GOT3 (cell line): Measurements from ENCODE around the gene PCBP2.
"Not testable (repeated sequence)": the region's sequence is repeated elsewhere in the genome, so short reads cannot be mapped to it uniquely, and the experiment has no call there.

Experiments
- DNase-seq: peaks from one replicate; lab custom pipeline; 2025; ENCODE audit warnings: mixed read lengths; lab: John Stamatoyannopoulos, UW

Gene PCBP2

GRCh38 chr12:53441040-53441833 is 10.7 kb upstream of the PCBP2 start, which contains the start of gene PRR13:
Gene PRR13 (plus strand): TSS chr12:53441734. CDS start chr12:53442715, 981 bp downstream.
- peak; percentile 93 for DNase-seq

GRCh38 chr12:53443955-53444354 is 7.9 kb upstream of the PCBP2 start:
- DNase-seq, result no peak

- DNase-seq, result not testable (repeated sequence)
Measured at GRCh38 chr12:53444593-53445325, 7.1 kb upstream of the PCBP2 start.

GRCh38 chr12:53450936-53451335 is 966 bp upstream of the PCBP2 start:
- DNase-seq, result no peak

- peak; percentile 55 for DNase-seq
Measured at GRCh38 chr12:53452159-53453077, 516 bp downstream of the PCBP2 start.

GRCh38 chr12:53453953-53454640 is 2.2 kb downstream of the PCBP2 start:
- no peak for DNase-seq

GRCh38 chr12:53454707-53455106 is 2.8 kb downstream of the PCBP2 start:
- no peak for DNase-seq

GRCh38 chr12:53456654-53457366 is 4.9 kb downstream of the PCBP2 start:
- no peak for DNase-seq

- no peak for DNase-seq
Measured at GRCh38 chr12:53459097-53459496, 7.2 kb downstream of the PCBP2 start.

- DNase-seq, result no peak
Measured at GRCh38 chr12:53461059-53461458, 9.2 kb downstream of the PCBP2 start.

GRCh38 chr12:53461591-53461990 is 9.7 kb downstream of the PCBP2 start:
- no peak for DNase-seq

GRCh38 chr12:53462935-53463334 is 11.0 kb downstream of the PCBP2 start:
- no peak for DNase-seq

GRCh38 chr12:53463802-53464560 is 12.1 kb downstream of the PCBP2 start:
- no peak for DNase-seq

- DNase-seq, result no peak
Measured at GRCh38 chr12:53464685-53465418, 12.9 kb downstream of the PCBP2 start.

- no peak for DNase-seq
Measured at GRCh38 chr12:53465679-53466078, 13.8 kb downstream of the PCBP2 start.

- DNase-seq, result no peak
Measured at GRCh38 chr12:53466640-53467039, 14.7 kb downstream of the PCBP2 start.

GRCh38 chr12:53467082-53467481 is 15.2 kb downstream of the PCBP2 start:
- no peak for DNase-seq

GRCh38 chr12:53467880-53468279 is 16.0 kb downstream of the PCBP2 start:
- DNase-seq, result no peak

- DNase-seq, result no peak
Measured at GRCh38 chr12:53468282-53468681, 16.4 kb downstream of the PCBP2 start.
